T-helper 2 cell treated with Interferon-gamma antibody and Interleukin-4, amounts not matched to agents 5 μg/mL and 100 μg/mL, for 36 hours (primary cell): Measurements from ENCODE around the gene MRPL4.
"Not testable (repeated sequence)": the region's sequence is repeated elsewhere in the genome, so short reads cannot be mapped to it uniquely, and the experiment has no call there.

Source experiments
- DNase-seq: peaks from one replicate; pipeline ENCODE4 v3.0.0; 2021; ENCODE audit warnings: low spot score
- H3K27ac Mint-ChIP-seq: one replicate; pipeline ENCODE4 v1.8.0; 2021; ENCODE audit warnings: mild to moderate bottlenecking, mixed read lengths
- H3K27me3 Mint-ChIP-seq: one replicate; pipeline ENCODE4 v1.8.0; 2021; ENCODE audit warnings: low read depth, mixed read lengths
- H3K36me3 Mint-ChIP-seq: one replicate; pipeline ENCODE4 v1.8.0; 2021; ENCODE audit warnings: low read depth, mixed read lengths
- H3K4me1 Mint-ChIP-seq: one replicate; pipeline ENCODE4 v1.8.0; 2021; ENCODE audit warnings: low read depth, mixed read lengths
- H3K4me3 Mint-ChIP-seq: one replicate; pipeline ENCODE4 v1.8.0; 2022; ENCODE audit warnings: mild to moderate bottlenecking, moderate library complexity, mixed read lengths
- H3K9me3 Mint-ChIP-seq: one replicate; pipeline ENCODE4 v1.8.0; 2021; ENCODE audit warnings: mixed read lengths

Gene MRPL4

GRCh38 chr19:10223488-10224213 is 28.4 kb upstream of the MRPL4 start:
- H3K36me3 Mint-ChIP-seq: peaks cover 7% of the 10 kb centered on the region
- no peaks in the 10 kb centered on the region for H3K9me3 Mint-ChIP-seq
- peaks cover 3% of the 10 kb centered on the region for H3K4me1 Mint-ChIP-seq
- no peak overlapping the region for H3K27ac Mint-ChIP-seq
- DNase-seq: no peak
- no peak overlapping the region for H3K4me3 Mint-ChIP-seq
- no peaks in the 10 kb centered on the region for H3K27me3 Mint-ChIP-seq

GRCh38 chr19:10224337-10224736 is 27.7 kb upstream of the MRPL4 start:
- Mint-ChIP-seq H3K9me3 (no peaks in the 10 kb centered on the region), H3K27ac (no peak overlapping the region), H3K27me3 (no peaks in the 10 kb centered on the region), H3K4me3 (no peak overlapping the region), H3K4me1 (peaks cover 10% of the 10 kb centered on the region), H3K36me3 (peaks cover 7% of the 10 kb centered on the region)
- DNase-seq: no peak

DNA sequence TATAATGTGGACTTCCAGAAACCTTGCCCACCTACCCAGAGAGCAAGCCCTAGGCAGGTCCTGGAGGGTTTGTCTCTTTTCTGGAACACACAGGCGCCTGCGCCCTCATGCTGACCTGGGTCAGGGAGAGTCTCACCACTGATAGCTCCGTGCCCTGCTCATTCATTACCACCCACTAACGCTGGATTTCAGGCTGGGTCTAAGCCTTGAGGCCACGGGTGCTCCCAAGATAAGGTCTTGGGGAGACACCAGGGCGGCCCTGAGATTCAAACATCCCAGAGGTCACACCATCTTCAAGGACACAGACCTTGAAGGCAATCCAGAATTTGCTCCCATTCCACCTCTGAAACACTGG is 26.0 kb upstream of the MRPL4 start:
- peaks cover 15% of the 10 kb centered on the region for H3K4me1 Mint-ChIP-seq
- H3K27ac Mint-ChIP-seq: no peak overlapping the region
- no peaks in the 10 kb centered on the region for H3K9me3 Mint-ChIP-seq
- no peak overlapping the region for H3K4me3 Mint-ChIP-seq
- H3K27me3 Mint-ChIP-seq: no peaks in the 10 kb centered on the region
- DNase-seq: no peak
- H3K36me3 Mint-ChIP-seq: peaks cover 7% of the 10 kb centered on the region

DNA sequence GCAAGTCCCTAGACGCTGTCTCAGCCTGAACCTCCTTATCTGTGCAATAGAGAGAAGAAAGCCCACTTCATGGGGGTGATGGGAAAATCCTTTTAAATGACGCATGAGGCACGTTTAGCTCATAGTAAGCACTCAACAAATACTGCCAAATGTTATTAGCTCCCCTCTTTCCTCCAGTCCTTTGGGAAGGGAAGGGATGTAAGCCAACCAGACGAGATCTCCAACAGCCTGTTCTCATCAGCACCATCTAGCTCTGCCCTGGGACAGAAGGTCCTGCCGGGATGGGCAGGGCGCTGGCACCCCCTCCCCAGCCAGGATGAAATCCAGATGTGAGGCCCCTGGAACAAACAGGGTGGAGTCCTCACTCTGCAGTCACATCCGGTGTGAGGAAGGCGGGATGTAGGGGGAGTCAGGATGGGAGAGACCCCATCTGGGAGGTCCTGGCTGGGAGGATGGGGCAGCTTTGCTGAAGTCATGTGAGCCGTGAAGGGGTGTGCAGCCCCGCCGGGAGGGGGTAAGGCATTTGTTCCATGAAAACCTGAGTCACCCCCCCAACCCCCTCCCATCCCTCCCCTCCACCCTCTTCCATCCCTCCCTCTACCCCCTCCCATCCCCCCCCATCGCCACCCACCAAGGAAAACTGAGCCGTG is 25.5 kb upstream of the MRPL4 start:
- no peak overlapping the region for H3K27ac Mint-ChIP-seq
- H3K27me3 Mint-ChIP-seq: no peaks in the 10 kb centered on the region
- H3K36me3 Mint-ChIP-seq: peaks cover 7% of the 10 kb centered on the region
- no peak for DNase-seq
- H3K4me1 Mint-ChIP-seq: peaks cover 15% of the 10 kb centered on the region
- H3K9me3 Mint-ChIP-seq: no peaks in the 10 kb centered on the region
- no peak overlapping the region for H3K4me3 Mint-ChIP-seq

- Mint-ChIP-seq H3K27me3 (no peaks in the 10 kb centered on the region), H3K27ac (no peak overlapping the region), H3K4me3 (no peak overlapping the region), H3K36me3 (peaks cover 7% of the 10 kb centered on the region), H3K4me1 (peaks cover 15% of the 10 kb centered on the region), H3K9me3 (no peaks in the 10 kb centered on the region)
- no peak for DNase-seq
Observed at GRCh38 chr19:10227026-10227971, 24.7 kb upstream of the MRPL4 start.

GRCh38 chr19:10228393-10228792 is 23.6 kb upstream of the MRPL4 start:
- no peak for DNase-seq
- Mint-ChIP-seq H3K9me3 (no peaks in the 10 kb centered on the region), H3K36me3 (peaks cover 4% of the 10 kb centered on the region), H3K4me1 (peaks cover 13% of the 10 kb centered on the region), H3K4me3 (no peak overlapping the region), H3K27me3 (no peaks in the 10 kb centered on the region), H3K27ac (no peak overlapping the region)

- Mint-ChIP-seq H3K27me3 (no peaks in the 10 kb centered on the region), H3K36me3 (peaks cover 3% of the 10 kb centered on the region), H3K9me3 (no peaks in the 10 kb centered on the region), H3K4me3 (peak overlapping the region; percentile 60), H3K27ac (peak overlapping the region; percentile 38), H3K4me1 (peaks cover 13% of the 10 kb centered on the region)
- DNase-seq: peak; percentile 15
Observed at GRCh38 chr19:10228920-10229319, 23.1 kb upstream of the MRPL4 start.

- Mint-ChIP-seq H3K27me3 (no peaks in the 10 kb centered on the region), H3K4me1 (peaks cover 18% of the 10 kb centered on the region), H3K27ac (peak overlapping the region; percentile 68), H3K9me3 (no peaks in the 10 kb centered on the region), H3K4me3 (peak overlapping the region; percentile 85), H3K36me3 (no peaks in the 10 kb centered on the region)
- peak; percentile 50 for DNase-seq
Observed at GRCh38 chr19:10230173-10230860, 21.7 kb upstream of the MRPL4 start.

GRCh38 chr19:10230861-10231611 is 21.0 kb upstream of the MRPL4 start, which contains the start of gene S1PR2:
S1PR2 (minus strand) TSS chr19:10231331; CDS start chr19:10224905, 6,426 bp downstream.
- Mint-ChIP-seq H3K27ac (peak within 1 kb of the TSS; percentile 68), H3K27me3 (no peaks in the 10 kb centered on the region), H3K36me3 (no peaks in the 10 kb centered on the region), H3K4me1 (peaks cover 20% of the 10 kb centered on the region), H3K9me3 (no peaks in the 10 kb centered on the region), H3K4me3 (peak within 1 kb of the TSS; percentile 85)
- DNase-seq: peak; percentile 71

DNA sequence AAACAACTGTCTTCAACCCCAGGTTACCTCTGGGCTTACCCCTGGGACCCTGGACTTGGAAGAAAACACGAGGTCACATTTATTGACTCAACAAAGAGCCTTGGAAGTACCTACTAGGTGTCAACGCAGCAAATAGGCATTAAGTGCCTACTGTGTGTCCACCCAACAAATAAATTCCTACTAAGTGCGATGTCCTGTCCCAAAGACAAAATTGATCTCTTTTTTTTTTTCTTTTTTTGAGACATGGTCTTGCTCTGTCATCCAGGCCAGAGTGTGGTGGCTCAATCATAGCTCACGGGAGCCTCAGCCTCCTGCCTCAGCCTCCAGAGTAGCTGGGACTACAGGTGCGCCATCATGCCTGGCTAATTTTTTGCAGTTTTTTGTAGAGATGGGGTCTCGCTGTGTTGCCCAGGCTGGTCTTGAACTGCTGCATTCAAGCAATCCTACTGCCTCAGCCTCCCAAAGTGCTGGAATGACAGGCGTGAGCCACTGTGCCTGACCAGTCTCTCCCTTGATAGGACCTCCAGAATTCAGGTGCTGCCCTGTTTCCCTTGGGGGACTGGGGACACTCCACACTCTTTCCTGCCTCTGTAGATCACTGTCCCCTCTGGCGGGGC is 20.3 kb upstream of the MRPL4 start:
- H3K36me3 Mint-ChIP-seq: peaks cover 3% of the 10 kb centered on the region
- peaks cover 27% of the 10 kb centered on the region for H3K4me1 Mint-ChIP-seq
- DNase-seq: no peak
- H3K27ac Mint-ChIP-seq: peak overlapping the region; percentile 45
- no peaks in the 10 kb centered on the region for H3K27me3 Mint-ChIP-seq
- H3K9me3 Mint-ChIP-seq: no peaks in the 10 kb centered on the region
- H3K4me3 Mint-ChIP-seq: peak overlapping the region; percentile 72

- Mint-ChIP-seq H3K36me3 (peaks cover 3% of the 10 kb centered on the region), H3K27ac (no peak overlapping the region), H3K4me3 (no peak overlapping the region), H3K9me3 (no peaks in the 10 kb centered on the region), H3K27me3 (no peaks in the 10 kb centered on the region), H3K4me1 (peaks cover 28% of the 10 kb centered on the region)
- DNase-seq: no peak
Observed at GRCh38 chr19:10233946-10234345, 18.1 kb upstream of the MRPL4 start.

- H3K4me1 Mint-ChIP-seq: peaks cover 19% of the 10 kb centered on the region
- peak overlapping the region; percentile 94 for H3K27ac Mint-ChIP-seq
- no peaks in the 10 kb centered on the region for H3K27me3 Mint-ChIP-seq
- DNase-seq: no peak
- peak overlapping the region; percentile 18 for H3K4me3 Mint-ChIP-seq
- peaks cover 3% of the 10 kb centered on the region for H3K36me3 Mint-ChIP-seq
- no peaks in the 10 kb centered on the region for H3K9me3 Mint-ChIP-seq
Observed at GRCh38 chr19:10235003-10235402, 17.0 kb upstream of the MRPL4 start.

- not testable (repeated sequence) for H3K4me3 Mint-ChIP-seq, H3K27me3 Mint-ChIP-seq, H3K9me3 Mint-ChIP-seq, DNase-seq, H3K36me3 Mint-ChIP-seq
- H3K27ac Mint-ChIP-seq: peak overlapping the region; percentile 94
- H3K4me1 Mint-ChIP-seq: peaks cover 19% of the 10 kb centered on the region
Observed at GRCh38 chr19:10235409-10235808, 16.6 kb upstream of the MRPL4 start.
